ENCODE results near the gene CUBN. TPM values are rescaled to one million over a fixed set of nuclear protein-coding genes. Genes with fewer than 3 reads are reported as not detected.
A peak's percentile ranks its signal among the peaks of the same experiment; 100 is the strongest.

CUBN gene
- polyA plus RNA-seq, 3 donors, result 200 to 277 (median 202) TPM

DNA sequence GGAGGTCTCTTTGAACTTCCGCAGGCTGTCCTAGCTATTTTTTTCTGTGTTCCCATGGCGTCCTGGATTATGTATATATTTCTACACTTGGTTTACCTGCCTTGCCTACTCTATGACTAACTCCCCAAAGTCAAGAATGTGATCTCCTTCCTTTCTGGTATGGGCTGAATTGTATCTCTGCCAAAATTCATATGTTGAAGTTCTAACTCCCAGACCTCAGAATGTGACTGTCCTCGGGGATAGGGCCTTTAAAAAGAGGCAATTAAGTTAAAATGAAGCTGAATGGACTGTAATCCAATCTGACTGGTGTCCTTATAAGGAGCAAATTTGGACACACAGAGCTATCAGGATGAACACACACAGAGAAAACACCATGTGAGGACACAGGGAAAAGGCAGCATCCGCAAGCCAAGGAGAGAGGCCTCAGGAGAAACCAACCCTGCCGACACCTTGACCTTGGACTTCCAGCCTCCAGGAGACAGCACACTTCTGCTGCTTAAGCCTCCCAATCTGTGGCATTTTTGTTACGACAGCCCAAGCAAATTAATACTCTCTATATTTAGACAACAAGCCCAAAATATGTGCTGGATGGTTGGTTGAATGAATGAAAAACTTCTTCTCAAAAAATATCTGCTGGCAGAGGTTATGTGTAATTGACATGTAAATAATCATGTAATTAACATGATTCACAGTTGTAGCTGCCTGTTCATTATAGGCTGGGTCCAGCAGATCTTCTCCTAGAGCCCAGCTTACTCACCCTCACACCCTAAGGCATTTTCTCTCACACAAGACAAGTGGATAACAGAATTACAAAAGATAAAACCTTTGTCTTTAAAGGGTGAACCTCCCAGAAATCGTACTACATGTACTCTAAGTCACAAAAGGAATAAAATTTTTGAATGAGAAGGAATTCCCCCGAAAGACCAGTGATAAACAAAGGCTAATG lies 123.7 kb downstream of the CUBN start:
- DNase-seq (ENCODE audit: extremely low read depth in 1 of 11, low read depth in 9 of 11, low spot score in 4 of 11), result no peak

DNA sequence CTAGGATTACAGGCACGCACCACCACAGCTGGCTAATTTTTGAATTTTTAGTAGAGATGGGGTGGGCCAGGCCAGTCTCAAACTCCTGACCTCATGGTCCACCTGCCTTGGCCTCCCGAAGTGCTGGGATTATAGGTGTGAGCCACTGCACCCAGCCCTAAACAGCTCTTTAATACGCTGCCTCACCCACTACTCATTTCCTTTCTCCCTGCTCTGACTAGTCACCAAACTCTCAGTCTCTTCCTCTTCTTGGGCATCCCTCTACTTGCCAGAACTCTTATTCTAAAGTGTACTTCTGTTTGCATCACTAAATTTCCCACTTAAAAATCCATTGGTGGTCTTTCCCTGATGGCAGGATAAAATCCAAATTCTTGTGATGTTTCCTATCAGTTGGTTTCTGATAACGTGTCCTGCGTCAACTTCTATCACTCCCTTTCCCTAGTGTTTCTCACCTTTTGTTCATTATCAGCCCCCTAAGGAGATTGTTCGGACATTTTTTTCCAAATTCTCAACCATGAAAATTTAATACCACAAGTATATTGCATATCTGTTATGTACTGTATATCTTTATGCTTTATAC lies 124.7 kb downstream of the CUBN start:
- DNase-seq (ENCODE audit: extremely low read depth in 1 of 11, low read depth in 9 of 11, low spot score in 4 of 11), result no peak

DNA sequence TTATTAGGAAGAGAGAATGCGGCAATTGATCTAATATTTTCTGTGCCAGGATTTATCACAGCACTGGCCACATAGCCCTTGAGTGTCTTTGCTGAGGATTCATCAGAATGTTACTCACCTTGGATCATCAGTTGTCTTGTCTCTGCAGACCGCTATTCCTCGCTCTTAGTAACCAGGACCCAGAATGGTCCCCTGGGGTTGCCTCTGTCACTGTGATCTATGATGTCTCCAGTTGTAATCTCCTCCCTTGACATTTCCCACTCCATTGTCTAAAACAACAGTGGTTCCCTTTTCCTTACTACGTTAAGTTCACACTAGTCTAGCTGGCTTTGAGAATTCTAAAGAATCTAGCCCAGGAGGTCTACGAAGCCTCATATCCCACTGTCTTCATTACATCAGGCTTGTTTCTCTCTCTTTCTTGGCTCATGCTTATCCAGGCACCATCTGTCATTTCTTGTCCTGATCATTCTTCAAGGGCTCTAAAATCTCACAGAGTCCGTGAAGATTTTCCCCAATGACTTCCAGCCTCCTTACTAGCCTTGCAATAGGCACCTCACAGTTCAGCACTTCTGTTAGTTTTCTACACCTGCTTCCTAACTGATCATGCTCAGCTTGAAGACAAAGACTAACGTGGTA lies 125.8 kb downstream of the CUBN start:
- no peak for DNase-seq (ENCODE audit: extremely low read depth in 1 of 11, low read depth in 9 of 11, low spot score in 4 of 11)

DNA sequence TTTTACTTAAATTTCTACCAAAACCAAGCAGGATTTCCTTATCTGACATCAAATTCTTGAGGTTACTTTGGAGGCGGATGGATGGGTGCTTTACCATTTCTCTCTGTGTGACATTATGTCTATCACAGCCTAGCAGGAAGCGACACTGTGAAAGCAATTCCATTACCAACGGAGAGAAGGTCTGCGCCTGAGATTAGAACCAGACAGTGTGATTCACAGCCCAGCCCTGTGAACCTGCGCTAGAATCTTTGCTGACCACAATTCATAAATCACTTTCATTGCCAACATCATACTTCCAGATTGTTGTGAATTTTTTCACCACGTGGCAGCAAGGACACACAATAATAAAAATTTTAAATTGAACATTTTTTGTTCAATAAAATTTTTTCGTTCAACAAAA lies 126.5 kb downstream of the CUBN start:
- no peak for DNase-seq (ENCODE audit: extremely low read depth in 1 of 11, low read depth in 9 of 11, low spot score in 4 of 11)

GRCh38 chr10:17001961-17002749 lies 127.5 kb downstream of the CUBN start:
- DNase-seq (ENCODE audit: extremely low read depth in 1 of 11, low read depth in 9 of 11, low spot score in 4 of 11), result no peak

- no peak for DNase-seq (ENCODE audit: extremely low read depth in 1 of 11, low read depth in 9 of 11, low spot score in 4 of 11)
Observed at GRCh38 chr10:17001297-17001744, 128.3 kb downstream of the CUBN start.

DNA sequence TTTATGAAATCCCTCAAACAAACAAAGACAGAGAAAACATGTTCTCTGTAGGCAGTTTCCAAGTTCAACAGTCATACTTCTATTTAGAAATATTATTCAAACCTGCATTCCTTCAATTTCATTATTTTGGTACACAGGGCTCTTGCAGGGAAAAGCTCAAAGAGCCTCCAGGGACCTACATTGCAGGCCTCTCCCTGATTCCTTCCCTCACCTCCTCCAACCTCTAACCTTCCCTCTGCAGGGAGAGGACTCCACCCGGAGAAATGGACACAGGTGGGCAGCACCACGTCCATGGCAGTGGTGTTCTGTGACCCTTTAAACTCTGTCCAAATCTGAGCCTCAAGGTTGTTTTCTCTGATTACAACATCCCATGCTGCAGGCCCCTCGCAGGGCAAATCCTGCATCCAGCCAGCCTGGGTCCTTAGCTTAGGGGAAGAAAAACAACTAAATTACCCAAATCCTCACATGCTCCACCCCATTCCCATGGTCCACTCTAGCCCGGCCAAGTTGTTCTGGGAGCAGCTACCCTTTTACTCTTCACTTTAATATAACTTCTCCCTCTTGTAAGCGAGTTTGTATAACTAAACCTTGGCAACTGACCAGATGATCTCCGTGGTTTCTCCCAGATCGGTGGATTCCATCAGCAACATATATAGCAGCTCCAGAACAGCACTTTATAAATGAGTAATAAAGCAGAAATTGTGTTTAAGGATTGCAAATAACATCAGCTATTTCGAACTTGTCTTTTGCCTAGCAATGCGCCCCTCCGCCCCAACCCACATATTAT lies 129.8 kb downstream of the CUBN start:
- DNase-seq (ENCODE audit: extremely low read depth in 1 of 11, low read depth in 9 of 11, low spot score in 4 of 11), result no peak

DNA sequence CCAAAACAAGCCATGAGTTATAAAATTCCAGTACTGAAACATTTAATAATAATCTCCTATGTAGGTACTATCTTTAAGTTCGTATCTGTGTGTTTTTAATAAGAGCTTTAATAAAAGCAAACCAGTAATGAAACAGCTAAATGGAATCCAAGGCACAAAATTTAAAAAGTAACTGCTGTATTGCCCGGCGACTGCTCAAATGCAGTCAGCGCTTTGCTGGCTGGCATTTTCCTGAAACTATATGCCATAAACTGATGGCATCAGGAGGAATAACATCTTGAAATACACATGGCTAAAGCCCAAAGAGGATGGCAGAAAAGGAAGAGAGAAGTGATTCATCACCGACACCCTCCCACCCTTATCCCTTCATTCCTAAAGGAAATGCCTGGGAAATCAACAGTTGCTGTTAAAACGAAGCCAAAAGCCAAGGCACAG lies 133.1 kb downstream of the CUBN start:
- no peak for DNase-seq (ENCODE audit: extremely low read depth in 1 of 11, low read depth in 9 of 11, low spot score in 4 of 11)

DNA sequence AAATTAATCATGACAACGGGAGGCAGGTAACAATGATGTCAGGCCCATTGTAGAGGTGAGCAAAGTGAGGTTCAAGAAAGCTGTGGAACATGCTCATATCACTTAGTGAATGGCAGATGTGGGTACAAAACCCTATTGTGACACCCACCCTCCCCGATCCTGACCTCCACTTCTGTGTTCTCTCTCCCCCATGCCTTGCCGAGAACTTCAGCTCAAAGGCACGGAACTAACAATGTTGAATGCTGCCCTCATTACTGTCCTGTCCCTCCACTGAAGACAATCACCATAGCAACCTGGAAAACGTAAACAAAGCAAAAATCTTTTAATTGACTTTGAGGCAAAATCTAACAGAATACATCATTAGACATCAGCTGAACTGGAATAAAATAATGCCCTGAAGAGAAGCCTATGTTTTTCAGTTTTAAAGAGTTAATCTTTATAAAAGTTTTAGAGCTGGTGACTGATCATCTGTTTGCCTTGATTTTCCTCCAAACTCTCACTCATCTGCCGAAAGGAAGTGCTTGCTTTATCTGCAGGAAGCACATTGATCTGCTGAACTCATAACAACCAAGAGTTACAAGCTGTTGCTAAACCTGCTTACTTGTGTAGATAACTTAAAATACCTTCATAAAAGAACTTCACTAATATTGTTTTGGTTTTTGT lies 133.6 kb downstream of the CUBN start:
- DNase-seq (ENCODE audit: extremely low read depth in 1 of 11, low read depth in 9 of 11, low spot score in 4 of 11), result peak in 3 of 11 donors; percentile 28 to 46 (median 43)

- DNase-seq (ENCODE audit: extremely low read depth in 1 of 11, low read depth in 9 of 11, low spot score in 4 of 11), result no peak
Observed at GRCh38 chr10:16993186-16993585, 136.4 kb downstream of the CUBN start.

GRCh38 chr10:16992611-16993119 lies 136.9 kb downstream of the CUBN start:
- DNase-seq (ENCODE audit: extremely low read depth in 1 of 11, low read depth in 9 of 11, low spot score in 4 of 11), result no peak

DNA sequence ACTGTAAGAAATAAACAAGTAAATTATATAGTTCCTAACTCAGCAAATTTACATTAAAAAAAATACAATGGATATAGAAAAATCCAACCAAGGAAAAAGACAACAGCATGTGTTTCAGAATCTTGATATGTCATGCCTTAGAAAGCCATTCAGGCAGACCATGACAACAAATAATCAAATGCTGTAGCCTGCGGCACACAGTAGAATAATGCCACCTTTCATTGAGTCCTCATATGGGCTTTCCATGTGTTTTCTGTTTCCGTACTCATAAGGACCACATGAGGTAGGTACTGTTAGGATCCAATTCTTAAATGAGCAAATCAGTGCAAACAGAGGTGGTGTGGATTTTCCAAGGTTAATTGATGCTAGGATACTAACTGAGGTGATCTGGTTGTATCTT lies 138.6 kb downstream of the CUBN start:
- DNase-seq (ENCODE audit: extremely low read depth in 1 of 11, low read depth in 9 of 11, low spot score in 4 of 11), result no peak

- DNase-seq (ENCODE audit: extremely low read depth in 1 of 11, low read depth in 9 of 11, low spot score in 4 of 11), result no peak
Observed at GRCh38 chr10:16989826-16990293, 139.8 kb downstream of the CUBN start.

DNA sequence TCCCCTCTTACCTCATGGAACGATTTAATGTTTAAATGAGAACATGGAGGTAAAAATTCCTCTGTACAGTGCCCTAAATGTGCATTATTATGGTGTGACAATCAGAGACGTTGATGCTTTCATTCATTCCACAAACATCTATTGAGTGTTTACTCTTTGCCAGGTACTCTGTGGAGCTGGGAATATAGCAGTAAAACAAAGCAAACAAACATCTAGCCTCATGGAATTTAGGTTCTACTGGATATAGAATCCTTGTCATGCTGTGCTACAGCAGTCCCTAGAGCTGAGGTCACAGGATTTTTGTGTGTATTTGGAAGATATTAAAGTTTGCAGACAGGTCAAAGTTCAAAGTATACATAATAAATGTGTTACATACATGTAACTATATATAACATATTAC lies 140.7 kb downstream of the CUBN start:
- no peak for DNase-seq (ENCODE audit: extremely low read depth in 1 of 11, low read depth in 9 of 11, low spot score in 4 of 11)

DNA sequence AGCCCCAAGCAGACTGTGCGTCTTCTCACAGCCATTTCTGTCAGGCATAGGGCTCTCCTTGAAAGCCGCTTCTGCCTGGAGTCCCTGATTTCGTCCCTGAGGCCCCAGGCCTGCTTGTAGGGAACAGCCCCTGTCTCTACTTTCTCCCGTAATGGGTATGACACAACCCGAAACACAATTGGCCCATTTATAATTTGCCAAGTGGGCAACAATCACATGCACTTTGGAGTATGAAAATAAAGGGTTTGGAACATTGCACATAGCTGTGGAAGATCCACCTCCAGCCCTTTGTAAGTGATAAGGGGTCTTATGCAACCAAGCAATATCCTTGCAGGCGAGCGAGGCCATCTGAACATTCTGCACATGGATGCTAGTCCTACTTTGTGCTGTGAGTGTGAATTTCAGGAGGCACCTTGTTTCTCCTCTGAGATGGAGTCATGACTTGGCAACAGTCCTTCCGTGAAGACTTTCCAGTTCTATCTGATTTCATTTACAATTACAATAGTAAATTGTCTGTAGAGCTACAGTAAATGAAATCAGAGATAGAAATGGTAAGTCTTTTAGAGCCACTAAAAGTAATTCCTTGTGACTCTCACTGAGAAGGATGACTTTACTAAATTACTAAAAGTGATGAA lies 141.5 kb downstream of the CUBN start:
- no peak for DNase-seq (ENCODE audit: extremely low read depth in 1 of 11, low read depth in 9 of 11, low spot score in 4 of 11)

DNA sequence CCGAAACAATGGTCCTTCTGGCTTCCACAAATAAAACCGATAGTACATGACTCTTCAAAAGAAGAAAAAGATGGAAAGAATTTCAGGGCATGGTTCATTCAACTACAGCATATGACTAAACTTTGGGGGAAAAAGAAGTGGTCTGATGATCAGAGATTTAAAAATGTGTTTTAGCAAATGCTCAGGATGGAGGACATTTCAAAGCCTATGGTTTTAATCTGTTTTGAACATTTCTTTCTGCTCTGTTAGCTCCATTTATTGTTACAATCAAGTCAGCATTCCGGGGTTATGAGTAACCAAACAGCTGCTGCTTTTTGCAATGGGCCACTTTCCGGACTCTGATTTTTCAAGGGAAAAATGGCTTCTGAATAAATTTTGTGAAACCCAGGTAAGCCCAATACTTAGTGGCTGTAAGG lies 142.4 kb downstream of the CUBN start:
- peak in 2 of 11 donors; percentile 22 to 37 for DNase-seq (ENCODE audit: extremely low read depth in 1 of 11, low read depth in 9 of 11, low spot score in 4 of 11)
